HG02943 (cell line): ENCODE measurements around the gene KIF19.

Experiments used
- ATAC-seq: cut with Tn5 transposase; IDR thresholded peaks from one replicate; pipeline ENCODE4 v1.9.1; 2021; ENCODE audit warnings: mild to moderate bottlenecking, low read depth, moderate library complexity; ENCODE audit not compliant: unreplicated experiment

The KIF19 gene

DNA sequence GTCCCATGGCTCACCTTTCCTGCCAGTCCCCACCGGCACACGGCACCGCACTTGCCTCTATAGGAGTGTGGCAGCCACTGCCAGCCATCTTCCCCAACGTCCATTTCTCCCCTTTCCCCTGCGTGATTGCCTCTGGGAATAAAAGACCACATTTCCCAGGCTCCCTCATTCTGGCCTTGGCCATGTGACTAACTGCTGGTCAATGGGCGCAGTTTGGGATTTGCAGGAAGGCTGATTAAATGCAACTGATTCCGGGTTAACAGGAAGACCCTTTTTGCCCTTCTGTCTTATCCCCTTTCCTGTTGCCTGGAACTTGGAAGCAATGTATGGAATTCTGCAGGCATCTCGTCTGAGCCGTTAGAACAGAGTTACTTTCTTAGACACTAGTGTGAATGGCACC lies 32.7 kb downstream of the KIF19 start:
- ATAC-seq = no peak

DNA sequence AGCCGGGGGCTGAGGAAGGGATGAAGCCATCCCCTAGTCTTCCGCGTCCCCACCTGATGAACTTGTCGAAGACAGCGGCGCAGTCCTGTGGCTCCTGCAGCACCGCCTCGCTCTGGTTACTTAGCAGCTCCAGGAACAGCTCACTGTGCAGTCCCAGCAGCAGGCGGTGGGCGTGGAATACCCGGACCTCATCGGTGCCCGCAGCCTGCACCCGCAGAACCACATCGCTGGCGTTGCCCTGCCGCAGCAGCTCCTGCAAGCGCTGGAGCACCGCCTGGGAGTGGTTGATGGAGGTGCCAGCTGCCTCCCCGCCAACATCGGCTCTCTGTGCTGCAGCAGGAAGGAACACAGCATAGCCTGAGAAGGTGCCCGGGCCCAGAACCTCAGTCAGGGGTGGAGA lies 33.9 kb downstream of the KIF19 start:
- no peak for ATAC-seq

DNA sequence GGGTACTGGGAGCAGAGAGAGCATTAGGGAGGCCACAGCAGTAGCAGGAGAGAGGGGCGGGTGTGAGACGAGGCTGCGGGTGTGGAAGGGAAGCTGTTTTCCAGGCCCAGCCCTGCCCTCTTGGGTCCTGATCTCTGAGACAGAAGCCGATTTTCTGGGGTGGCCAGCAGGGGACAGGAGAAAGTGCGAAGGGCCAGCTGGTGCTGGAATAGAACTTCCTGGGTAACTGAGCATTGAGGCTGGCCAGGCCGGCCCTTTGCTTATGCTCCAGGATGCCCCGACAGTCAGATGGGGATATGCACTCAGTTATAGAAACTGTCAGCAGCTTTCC lies 34.8 kb downstream of the KIF19 start:
- ATAC-seq = no peak

DNA sequence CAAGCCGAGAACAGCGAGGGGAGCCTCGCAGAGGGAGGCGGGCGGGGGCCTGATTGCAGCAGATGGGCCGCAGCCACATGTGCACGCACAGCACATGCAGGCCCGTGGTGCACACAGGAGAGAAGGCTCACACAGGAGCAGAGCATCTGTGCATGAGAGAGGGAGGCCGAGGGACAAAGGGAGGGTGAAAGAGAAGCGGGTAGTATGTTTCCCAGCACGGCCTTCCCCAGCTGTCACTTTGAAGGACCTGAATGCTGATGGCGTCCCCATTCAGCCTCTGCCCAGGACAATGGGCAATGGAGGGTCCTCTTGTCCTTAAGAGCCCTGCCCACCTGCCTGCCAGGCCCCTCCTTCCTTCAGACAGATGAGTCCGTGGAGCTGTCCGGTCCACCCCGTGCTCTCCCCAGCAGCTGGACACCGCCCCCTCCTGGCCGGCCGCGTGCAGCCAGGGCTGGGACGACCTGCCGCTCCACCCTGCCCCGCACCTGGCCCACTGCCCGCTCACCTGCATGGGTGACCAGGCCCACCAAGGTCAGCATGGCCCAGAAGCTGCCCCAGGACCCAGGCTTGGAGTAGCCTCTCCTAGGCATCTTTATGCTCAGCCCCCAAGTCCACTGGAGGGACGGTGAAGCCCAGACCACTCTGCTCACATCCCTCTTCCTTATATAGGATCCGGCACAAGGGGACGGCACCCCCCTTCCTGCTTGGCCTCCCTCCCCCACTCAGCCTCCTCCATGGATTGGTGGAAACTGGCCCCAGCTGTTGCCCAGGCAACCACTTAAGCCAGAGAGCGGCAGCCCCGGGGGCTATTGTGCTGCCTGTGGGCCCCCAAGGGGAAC lies 35.4 kb downstream of the KIF19 start, which contains the start of gene BTBD17:
BTBD17 (minus strand) TSS at position 639 of the 839 bp plus-strand sequence; CDS start at position 590, 49 bp downstream.
- no peak for ATAC-seq

DNA sequence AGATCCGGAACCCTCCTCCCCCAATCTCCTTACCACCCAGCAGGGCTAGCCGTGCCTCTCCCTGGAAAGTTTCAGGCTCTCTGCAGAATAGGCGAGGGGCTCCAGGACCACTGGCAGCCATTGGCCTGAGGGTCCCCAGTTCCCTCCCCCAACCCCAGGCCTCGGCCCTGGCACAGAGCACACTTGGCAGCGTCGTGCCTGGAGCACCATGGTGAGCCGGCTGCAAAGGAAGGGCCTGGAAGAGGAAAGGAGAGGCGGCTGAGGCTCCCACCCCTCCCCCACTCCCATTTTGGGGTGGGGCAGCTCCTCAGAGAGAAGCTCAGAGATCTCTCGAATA lies 36.0 kb downstream of the KIF19 start:
- no peak for ATAC-seq

DNA sequence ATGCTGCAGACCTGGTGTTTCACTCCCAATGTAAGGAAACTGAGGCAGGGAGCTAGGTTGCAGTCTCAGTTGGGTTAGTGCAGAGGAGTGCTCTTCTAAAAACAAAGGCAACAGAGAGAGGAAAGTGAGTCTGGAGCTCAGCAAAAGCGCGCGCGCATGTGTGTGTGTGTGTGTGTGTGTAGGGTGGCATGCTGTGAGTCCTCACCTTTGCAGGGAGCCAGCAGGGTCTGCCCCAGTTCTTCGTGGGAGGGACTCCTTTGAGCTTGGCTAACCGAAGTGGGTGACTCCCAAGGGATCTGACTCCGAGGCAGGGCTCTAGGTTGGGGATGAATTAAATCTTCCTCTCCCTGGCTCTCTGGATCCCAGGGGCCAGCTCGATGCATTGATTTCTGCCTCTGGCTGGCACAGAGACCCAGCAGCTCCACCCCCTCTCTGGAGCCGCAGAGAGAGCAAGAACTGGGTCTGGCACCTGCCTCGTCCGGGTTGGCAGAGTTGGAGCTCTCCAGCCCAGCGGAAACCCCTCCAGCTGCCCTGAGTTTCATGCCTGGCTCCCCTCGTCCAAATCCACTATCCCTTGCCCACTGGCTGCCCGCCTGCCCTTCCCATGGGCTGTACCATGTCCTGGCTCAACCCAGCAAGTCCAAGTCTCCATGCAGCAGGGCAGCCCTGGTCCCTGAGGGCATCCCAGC lies 36.9 kb downstream of the KIF19 start:
- ATAC-seq = no peak

DNA sequence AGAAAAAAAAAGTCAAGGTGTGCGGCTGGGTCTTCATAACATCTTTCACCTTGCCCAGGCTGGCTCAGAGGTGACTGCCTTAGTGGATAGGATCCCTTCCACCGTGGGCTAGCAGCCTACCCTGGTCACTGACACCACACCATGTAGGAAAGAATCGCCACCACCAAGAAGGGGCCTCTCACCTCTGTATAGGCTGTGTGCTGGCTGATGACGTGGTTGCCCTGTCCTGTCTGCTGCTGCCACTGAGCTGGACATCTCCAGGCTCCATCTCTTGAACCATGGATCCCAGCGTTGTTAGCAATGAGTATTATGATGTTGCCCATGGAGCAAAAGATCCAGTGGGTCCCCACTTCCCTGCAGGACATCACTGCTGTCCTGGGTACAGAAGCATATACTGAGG lies 41.2 kb downstream of the KIF19 start, which contains the start of gene GPR142:
GPR142 (plus strand) TSS at position 301 of the 400 bp plus-strand sequence. CDS start 2,035 bp downstream, outside the sequence.
- no peak for ATAC-seq

DNA sequence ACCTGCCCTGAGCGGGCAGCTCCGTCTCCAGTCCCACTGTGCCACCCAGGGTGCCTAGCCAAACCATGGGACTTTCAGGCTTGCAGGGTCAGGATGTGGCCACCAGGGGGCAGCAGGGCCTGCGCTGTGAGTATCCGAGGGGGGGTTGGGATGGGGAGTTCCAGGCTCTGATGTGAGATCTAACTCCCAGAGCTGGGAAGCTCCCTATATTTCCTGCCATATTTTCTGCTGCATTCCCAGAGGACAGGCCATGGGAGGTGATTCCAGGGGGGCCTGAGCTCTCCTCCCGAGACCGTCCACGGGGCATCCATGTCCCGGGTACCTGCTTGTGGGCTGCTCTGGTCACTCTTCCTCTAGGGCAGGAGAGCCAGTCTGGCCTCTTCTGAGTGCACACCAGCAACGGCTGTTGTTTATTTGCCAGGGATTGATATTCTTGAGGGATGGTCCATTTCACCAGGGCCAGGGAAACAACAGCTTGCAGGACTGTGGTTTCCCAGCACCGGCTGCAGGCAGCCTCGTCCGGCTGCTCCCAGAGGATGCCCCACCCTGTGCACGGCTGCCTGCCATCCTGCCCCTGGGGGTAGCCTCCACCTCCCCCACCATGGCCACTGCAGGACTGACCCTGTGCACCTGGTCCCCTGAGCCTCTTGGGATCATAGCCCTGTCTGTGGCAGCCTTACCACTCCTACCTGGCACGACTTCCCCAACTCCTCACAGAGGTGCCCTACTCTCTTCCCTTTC lies 42.5 kb downstream of the KIF19 start:
- ATAC-seq = no peak

DNA sequence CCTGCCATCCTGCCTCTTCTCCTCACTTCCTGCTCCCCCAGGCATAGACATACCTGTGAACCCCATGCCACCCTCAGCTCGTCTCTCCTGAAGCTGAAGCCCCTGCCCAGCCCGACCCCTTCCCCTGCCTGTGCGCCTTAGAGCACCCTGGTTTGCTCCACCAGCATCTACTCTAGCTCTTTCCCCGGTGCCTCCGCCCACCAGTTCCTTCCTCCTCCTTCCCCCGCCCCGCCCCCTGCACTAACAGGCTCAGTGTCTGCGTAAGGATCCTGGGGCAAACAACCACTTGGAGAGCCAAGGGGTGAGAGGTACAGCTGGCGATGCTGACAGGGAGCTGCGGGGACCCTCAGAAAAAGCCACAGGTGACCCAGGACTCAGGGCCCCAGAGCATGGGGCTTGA lies 43.2 kb downstream of the KIF19 start:
- ATAC-seq = no peak

DNA sequence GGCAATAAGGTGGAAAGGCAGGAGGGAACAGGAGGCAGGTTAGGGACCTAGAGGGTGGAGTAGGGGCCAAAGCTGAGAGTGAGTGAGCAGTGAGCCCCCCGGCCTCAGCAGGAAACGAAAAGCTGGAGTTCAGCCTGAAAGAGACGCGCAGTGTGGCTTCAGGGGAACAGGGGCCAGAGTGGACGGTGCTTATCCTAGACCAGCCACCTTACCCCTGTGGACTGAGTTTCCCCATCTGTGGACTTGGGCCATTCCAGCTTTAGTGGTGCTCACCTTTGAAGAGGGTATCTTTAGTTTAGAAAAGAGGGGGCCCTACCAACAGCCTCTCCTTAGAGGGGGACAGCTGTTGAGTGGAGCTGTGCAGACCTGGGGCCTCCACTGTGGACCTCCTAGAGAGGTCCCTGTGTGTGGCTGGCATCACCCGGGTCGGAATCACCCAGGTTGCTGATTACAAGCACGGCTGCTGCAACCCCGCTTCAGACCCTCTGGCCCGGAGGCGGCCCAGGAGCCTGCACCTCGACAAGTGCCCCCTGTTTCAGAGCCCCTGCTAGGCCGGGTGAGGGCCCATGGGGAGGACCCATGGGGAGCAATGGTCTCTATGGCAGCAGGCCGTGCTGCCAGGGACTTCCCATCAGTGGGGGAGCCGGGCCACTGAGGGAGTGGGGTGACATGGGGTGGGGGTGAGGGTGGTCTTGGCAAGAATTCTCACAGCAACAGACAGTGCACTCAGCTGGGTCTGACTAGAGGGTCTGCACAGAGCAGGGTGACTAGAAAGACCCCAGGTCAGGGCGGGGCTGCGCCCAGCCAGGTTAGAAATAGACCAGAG lies 43.9 kb downstream of the KIF19 start:
- ATAC-seq = no peak

DNA sequence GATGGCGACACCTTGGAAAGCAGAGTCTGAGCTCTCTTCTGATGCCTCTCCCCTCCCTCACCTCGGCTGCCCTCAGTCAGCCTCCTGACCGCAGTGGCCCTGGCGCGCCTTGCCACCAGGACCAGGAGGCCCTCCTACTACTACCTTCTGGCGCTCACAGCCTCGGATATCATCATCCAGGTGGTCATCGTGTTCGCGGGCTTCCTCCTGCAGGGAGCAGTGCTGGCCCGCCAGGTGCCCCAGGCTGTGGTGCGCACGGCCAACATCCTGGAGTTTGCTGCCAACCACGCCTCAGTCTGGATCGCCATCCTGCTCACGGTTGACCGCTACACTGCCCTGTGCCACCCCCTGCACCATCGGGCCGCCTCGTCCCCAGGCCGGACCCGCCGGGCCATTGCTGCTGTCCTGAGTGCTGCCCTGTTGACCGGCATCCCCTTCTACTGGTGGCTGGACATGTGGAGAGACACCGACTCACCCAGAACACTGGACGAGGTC lies 45.7 kb downstream of the KIF19 start:
- ATAC-seq = no peak

DNA sequence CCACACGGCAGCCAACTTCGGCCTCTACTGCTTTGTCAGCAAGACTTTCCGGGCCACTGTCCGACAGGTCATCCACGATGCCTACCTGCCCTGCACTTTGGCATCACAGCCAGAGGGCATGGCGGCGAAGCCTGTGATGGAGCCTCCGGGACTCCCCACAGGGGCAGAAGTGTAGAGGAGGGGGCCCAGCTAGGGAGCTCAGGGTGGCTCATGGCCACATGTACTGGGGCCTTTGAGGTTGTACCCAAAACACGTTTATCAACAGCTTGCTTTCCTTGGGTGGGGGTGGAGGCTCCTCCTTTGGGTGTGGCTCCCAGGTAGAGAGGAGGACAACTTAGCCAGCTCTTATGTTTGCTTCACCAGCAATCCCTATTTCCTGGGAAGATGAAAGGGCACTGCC lies 46.4 kb downstream of the KIF19 start:
- ATAC-seq = no peak

DNA sequence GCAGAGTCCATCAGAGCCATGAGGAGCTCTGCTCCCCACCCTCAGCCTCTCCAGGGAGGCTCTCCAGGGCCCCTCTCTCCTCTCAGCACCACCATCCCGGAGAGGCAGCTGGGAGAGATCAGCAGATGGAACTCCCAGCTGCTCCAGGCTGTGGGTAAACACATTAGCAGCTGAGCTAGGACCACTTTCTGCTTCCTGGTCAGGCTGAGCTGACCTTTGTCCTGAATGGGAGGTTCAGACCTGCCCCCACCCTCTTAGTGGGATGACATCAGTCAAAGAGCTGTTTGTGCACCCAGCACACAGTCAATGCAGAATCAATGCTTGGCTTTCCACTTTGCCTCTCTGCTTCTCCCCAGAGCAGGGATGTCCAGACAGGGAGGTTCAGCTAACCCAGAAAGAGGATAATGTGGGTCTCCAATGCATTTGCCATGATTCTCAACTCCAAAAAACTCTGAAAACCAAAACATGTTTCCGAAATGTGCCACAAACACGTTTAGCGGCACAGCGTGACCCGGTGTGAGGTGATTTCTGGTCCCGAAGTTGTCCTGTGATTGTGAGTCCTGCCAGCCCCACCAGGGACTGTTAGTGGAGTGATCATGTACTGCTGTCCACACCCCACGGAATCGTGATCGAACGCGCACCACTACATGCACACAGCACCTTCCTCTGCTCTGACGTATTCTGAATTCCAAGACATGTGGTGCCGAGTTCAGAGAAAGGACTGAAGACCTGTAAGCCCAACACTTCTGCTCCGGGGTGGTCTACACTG lies 48.0 kb downstream of the KIF19 start:
- no peak for ATAC-seq

DNA sequence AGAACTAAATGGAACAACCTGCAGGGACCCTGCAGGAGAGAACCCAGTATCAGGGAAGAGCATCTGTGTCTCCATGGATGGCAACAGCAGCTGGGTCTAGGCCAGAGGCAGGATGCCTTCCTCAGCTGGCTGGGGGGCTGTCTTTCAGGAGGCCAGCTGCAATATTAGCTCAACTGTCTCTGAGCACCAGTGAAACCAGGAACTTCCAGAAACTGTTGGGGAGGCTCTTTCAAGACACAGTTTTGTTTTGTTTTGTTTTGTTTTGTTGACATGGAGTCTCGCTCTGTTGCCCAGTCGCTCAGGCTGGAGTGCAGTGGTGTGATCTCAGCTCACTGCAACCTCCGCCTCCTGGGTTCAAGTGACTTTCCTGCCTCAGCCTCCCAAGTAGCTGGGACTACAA lies 48.8 kb downstream of the KIF19 start:
- no peak for ATAC-seq

DNA sequence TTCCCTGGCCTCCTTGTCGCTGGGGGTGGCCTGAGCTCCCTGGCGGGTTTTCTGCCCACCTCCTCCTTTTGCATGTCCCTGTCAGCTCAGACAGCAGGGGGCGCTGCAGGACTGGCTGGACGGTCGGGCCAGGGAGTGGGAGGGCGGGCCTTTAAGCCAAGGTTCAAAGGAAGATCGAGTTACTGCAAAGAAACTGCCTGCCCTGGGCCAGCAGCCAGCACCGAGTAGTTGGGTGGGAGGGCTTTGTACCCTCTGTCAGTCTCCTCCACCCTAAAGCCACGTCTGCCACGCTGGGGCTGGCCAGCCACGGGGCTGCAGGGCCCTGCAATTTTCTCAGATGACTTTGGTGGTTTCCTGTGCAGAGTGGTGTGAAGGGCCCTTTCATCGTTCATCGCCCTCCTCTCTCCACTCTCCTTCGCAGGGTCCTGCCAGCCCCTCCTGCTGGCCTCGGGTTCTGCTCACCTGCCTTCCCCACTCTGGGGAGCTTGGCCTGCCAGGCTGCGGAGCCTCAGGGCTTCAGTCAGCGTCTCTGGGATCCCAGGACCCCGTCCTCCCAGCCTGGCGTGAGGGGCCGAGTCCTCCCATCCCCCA lies 53.6 kb downstream of the KIF19 start:
- ATAC-seq = no peak

DNA sequence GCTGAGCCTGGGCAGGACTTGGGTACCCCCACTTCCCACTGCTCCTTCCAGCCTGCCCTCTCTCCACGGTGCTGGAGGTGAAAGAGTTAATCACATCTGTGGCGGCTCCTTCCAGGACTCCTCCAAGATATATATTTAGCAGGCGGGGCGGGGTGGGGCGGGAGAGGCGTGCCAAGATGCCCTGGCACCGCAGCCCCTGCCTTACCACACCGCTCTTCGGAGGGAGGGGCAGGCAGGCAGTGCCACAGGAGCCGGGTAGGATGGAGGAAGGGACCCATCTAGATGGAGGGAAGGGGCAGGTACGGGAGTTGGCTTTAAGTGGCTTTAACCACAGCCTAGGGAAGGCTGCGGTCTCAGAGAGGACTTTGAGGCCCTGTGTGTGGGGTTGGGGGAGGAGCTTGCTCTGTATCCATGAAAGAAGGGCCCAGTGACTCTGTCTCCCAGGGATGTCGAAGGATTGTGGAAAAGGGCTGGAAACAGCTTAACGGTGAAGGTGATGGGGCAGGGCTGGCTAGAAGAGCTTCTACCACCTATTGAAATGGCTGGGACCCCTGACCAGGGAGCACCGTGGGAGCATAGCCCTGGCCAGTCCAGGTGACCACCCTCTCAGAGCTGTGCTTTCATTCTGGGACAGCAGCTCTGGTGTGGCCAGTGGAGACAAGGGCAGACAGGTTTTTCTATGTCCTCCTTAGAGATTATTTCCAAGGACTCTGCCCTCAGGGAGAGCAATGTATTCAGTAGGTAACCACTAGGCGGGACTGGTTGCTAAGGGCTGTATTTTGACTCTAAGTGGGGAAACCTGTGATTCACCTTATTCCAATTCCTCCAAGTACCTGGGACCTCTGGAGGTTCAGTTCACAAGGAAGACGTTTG lies 54.3 kb downstream of the KIF19 start:
- no peak for ATAC-seq

DNA sequence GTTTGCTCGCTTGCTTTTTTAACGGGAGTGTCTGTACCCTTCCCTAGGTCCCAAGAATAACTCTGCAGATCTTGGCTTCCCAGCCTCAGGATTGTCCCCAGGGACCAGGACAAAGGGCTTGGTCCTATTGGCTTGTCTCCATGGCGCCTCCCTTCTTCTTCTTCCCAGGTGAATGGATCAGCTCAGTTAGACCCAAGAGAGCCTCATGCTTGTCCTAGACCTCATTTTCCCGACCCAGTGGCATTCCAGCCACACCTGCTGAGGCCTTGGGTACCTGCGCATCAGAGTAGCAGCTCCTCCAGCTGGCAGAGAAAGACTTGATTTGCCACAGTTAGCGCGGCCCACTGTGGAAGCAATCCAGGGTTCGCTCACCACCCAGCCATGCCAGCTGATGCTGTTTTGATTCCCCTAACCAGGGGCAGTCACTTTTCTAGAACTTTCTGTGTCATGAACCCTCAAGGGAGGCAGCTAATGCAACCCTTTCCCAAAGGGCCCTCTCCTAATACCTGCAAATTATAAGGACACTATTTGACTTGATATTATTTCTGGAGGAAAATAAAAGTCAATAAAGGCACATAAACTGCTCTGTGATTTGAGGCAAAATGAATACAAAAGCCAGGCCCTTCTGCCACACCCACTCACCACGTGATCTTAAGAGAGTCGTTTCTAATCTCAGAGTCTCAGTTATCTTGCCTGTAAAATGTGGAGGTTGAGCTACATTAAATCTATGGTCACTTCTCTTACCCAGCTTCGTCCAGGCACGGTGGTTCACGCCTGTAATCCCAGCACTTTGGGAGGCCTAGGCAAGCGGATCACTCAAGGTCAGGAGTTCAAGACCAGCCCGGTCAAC lies 55.2 kb downstream of the KIF19 start:
- no peak for ATAC-seq
